ENCODE results near the gene GRIN1. TPM values are rescaled to one million over a fixed set of nuclear protein-coding genes. Genes with fewer than 3 reads are reported as not detected.
A peak's percentile ranks its signal among the peaks of the same experiment; 100 is the strongest.

Gene GRIN1
- total RNA-seq, 4 donors from 2014 or later, result 0.14 TPM; not detected in 3

DNA sequence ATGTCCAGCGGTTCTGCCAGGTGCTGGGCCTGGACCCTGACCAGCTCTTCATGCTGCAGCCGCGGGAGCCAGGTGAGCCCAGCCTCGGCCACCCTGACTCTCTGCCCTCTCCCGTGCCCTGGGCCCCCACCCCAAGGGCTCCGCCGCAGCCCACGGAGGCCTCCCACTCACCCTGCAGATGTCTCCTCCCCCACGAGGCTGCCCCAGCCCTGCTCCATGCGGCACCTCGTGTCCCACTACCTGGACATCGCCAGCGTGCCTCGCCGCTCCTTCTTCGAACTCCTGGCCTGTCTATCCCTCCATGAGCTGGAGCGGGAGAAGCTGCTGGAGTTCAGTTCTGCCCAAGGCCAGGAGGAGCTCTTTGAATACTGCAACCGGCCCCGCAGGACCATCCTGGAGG lies 75.7 kb downstream of the GRIN1 start:
- Histone ChIP-seq H3K27me3 (no peaks in the 10 kb centered on the region), H3K36me3 (no peaks in the 10 kb centered on the region), H3K4me3 (no peak overlapping the region), H3K27ac (no peak overlapping the region), H3K4me1 (peaks cover 0 to 25% (median 24%) of the 10 kb centered on the region in 4 donors), H3K9me3 (no peaks in the 10 kb centered on the region)
- in situ Hi-C loops (cut with MboI; ENCODE audit: low pct_ligation_motif_present in 1 of 4, low pct_unique_long_range_greater_than_20kb in 1 of 4, low sequenced_read_pairs in 3 of 4) (loop anchor here in 1 of 4 donors (25.0 kb wide), 1 partner anchor 102 kb away; the partner anchor contains the start of gene DPP7), intact Hi-C loops (cut with DNase I; ENCODE audit: low total_unique reads) (no loop called here)
- 91% methylated on average over 19 of the region's 19 CpGs; no CpG with 5 or more reads in 1 of the 2 donors for WGBS, 2 donors (ENCODE audit: low coverage in 1 of 2)
- DNase-seq, result no peak
- TF ChIP-seq EP300 (IDR thresholded peaks at IDR 0.05; ENCODE audit: low read depth) (no peak), POLR2A (IDR thresholded peaks at IDR 0.05) (no peak), POLR2AphosphoS5 (IDR thresholded peaks at IDR 0.05) (no peak)
- TF ChIP-seq, protein P1, sequence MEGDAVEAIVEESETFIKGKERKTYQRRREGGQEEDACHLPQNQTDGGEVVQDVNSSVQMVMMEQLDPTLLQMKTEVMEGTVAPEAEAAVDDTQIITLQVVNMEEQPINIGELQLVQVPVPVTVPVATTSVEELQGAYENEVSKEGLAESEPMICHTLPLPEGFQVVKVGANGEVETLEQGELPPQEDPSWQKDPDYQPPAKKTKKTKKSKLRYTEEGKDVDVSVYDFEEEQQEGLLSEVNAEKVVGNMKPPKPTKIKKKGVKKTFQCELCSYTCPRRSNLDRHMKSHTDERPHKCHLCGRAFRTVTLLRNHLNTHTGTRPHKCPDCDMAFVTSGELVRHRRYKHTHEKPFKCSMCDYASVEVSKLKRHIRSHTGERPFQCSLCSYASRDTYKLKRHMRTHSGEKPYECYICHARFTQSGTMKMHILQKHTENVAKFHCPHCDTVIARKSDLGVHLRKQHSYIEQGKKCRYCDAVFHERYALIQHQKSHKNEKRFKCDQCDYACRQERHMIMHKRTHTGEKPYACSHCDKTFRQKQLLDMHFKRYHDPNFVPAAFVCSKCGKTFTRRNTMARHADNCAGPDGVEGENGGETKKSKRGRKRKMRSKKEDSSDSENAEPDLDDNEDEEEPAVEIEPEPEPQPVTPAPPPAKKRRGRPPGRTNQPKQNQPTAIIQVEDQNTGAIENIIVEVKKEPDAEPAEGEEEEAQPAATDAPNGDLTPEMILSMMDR (IDR thresholded peaks at IDR 0.05), result no peak

DNA sequence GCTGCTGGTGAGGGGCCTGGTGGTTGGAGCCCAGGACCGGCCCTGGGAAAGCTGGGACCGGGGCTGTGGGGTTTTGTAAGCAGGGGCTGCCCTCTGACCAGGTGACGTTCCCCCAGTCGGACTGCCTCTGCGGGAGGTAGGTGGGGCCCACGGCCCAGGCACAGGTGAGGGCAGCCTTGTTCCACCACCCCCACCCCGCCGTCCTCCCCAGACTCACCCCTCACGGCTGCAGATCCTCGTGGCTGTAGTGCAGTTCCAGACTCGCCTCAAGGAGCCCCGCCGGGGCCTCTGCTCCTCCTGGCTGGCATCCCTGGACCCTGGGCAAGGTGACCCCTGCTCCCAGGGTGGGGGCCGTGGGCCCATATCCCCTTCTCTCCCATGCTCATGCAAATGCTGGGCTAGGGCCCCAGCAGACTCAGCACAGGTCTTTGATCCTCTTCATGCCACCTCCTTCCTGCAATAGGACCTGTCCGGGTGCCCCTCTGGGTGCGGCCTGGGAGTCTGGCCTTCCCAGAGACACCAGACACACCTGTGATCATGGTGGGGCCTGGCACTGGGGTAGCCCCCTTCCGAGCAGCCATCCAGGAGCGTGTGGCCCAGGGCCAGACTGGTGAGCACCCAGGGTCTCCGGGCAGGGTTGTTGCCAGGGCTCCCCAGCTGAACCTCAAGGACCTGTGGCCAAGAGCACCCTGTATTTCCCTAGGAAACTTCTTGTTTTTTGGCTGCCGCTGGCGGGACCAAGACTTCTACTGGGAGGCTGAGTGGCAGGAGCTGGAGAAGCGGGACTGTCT lies 76.4 kb downstream of the GRIN1 start:
- WGBS, 2 donors (ENCODE audit: low coverage in 1 of 2), result 90 to 94% methylated on average over 2 to 15 of the region's 22 CpGs
- intact Hi-C loops (cut with DNase I; ENCODE audit: low total_unique reads), result no loop called here

DNA sequence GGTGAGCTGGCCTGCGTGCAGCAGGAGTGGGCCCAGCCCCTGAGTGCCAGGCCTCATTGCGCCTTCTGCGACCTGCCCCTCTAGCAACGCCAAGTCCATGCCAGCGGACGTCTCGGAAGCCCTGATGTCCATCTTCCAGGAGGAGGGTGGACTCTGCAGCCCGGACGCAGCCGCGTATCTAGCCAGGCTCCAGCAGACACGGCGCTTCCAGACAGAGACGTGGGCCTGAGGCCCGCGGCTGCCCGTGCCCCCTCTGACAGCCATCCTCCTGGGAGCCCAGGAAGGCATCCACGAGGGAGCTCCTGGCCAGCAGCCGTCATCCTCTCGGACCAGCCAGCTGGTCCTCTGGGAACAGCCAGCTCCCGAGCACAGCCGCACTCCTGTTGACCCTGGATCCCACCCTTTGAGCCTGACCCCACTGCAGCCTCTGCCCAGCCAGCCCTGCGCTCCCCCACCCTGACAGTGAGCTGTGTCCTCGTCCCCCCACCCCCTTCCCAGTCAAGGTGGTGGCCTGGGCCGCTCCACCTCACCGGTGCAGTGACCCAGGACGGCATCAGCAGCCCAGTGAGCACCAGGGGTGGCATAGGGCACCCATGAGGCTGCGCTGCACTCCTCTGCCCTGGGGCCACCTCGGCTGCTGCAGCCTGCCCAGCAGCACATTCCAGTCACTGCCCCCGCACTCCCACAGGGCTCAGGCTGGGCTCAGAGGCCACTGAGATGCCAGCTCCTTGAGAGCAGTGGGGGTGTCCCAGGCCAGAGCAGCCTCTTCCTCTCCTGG lies 77.4 kb downstream of the GRIN1 start:
- Histone ChIP-seq H3K9me3 (no peaks in the 10 kb centered on the region), H3K27ac (peak overlapping the region in 3 of 4 donors; percentile 83 to 89 (median 85)), H3K4me3 (no peak overlapping the region), H3K4me1 (peaks cover 3 to 26% (median 25%) of the 10 kb centered on the region in 4 donors), H3K36me3 (no peaks in the 10 kb centered on the region), H3K27me3 (no peaks in the 10 kb centered on the region)
- intact Hi-C loops (cut with DNase I; ENCODE audit: low total_unique reads), result no loop called here
- WGBS, 2 donors (ENCODE audit: low coverage in 1 of 2), result 90% methylated on average over 27 of the region's 30 CpGs; no CpG with 5 or more reads in 1 of the 2 donors
- TF ChIP-seq POLR2AphosphoS5 (IDR thresholded peaks at IDR 0.05), result no peak
- no peak for TF ChIP-seq EP300 (IDR thresholded peaks at IDR 0.05; ENCODE audit: low read depth)
- TF ChIP-seq, protein P1 (IDR thresholded peaks at IDR 0.05), result no peak
- no peak for TF ChIP-seq POLR2A (IDR thresholded peaks at IDR 0.05)
- DNase-seq, result no peak
- in situ Hi-C loops (cut with MboI; ENCODE audit: low pct_ligation_motif_present in 1 of 4, low pct_unique_long_range_greater_than_20kb in 1 of 4, low sequenced_read_pairs in 3 of 4), result loop anchor here in 1 of 4 donors (25.0 kb wide), 1 partner anchor 104 kb away; the partner anchor contains the start of gene DPP7

More for the DNA sequence above, 76.4 kb downstream of the GRIN1 start:
- no peak for TF ChIP-seq POLR2AphosphoS5 (IDR thresholded peaks at IDR 0.05)
- no peak for TF ChIP-seq EP300 (IDR thresholded peaks at IDR 0.05; ENCODE audit: low read depth)
- TF ChIP-seq POLR2A (IDR thresholded peaks at IDR 0.05), result no peak
- Histone ChIP-seq H3K36me3 (no peaks in the 10 kb centered on the region), H3K27ac (no peak overlapping the region), H3K9me3 (no peaks in the 10 kb centered on the region), H3K4me3 (no peak overlapping the region), H3K27me3 (no peaks in the 10 kb centered on the region), H3K4me1 (peaks cover 0 to 25% (median 24%) of the 10 kb centered on the region in 4 donors)
- in situ Hi-C loops (cut with MboI; ENCODE audit: low pct_ligation_motif_present in 1 of 4, low pct_unique_long_range_greater_than_20kb in 1 of 4, low sequenced_read_pairs in 3 of 4), result loop anchor here in 1 of 4 donors (25.0 kb wide), 1 partner anchor 103 kb away; the partner anchor contains the start of gene DPP7
- DNase-seq, result no peak

DNA sequence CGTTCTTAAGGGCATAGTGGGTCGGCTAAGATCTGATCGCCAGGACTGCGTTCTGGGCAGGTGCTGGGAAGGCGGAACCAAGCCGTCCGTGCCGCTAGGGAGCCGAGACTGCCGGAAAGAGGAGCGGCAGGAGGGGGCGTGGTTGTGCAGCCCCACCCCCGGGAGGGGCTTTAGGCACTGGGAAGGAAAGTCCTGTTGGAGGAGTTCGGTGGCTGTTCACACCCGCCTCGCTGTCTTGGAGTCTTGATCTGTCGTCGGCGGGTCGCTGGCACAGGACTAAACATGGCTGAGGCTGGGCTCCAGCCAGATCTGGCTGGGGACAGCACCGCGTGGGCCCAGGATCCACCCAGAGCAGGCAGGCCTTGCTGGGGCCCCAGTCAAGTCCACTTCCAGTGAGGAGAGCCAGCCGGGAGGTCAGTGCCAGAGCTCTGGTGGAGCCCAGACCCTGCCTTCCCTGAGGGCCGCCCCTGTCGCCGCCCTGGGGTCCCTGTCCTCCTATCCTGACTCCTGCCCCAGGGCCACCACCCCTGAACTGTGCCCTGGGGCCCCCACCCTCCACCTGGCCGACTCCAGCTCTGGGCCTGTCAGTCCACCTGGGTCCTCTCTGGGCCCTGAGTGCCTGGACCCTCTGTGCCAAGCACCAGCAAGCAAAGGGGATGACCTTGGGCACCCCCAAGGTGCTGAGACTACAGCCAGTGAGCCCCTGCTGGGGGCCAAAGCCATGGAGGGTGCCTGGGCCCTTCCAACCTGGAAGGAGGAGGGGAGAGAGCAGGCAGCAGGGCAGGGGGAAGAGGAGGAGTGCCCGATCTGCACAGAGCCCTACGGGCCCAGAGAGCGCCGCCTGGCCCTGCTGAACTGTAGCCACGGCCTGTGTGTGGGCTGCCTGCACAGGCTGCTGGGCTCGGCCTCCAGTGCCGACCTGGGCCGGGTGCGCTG lies 78.6 kb downstream of the GRIN1 start:
- Histone ChIP-seq H3K9me3 (no peaks in the 10 kb centered on the region), H3K4me3 (peak overlapping the region in 3 of 4 donors; percentile 26 to 47 (median 31)), H3K27ac (peak overlapping the region; percentile 83 to 89 (median 85)), H3K36me3 (no peaks in the 10 kb centered on the region), H3K27me3 (no peaks in the 10 kb centered on the region), H3K4me1 (peaks cover 5 to 34% (median 32%) of the 10 kb centered on the region in 4 donors)
- peak; percentile 93 for DNase-seq
- in situ Hi-C loops (cut with MboI; ENCODE audit: low pct_ligation_motif_present in 1 of 4, low pct_unique_long_range_greater_than_20kb in 1 of 4, low sequenced_read_pairs in 3 of 4), result loop anchor here in 1 of 4 donors (25.0 kb wide), 1 partner anchor 105 kb away; the partner anchor contains the start of gene DPP7
- 42% methylated on average over 33 of the region's 36 CpGs; no CpG with 5 or more reads in 1 of the 2 donors for WGBS, 2 donors (ENCODE audit: low coverage in 1 of 2)
- intact Hi-C loops (cut with DNase I; ENCODE audit: low total_unique reads), result no loop called here
- TF ChIP-seq POLR2AphosphoS5 (IDR thresholded peaks at IDR 0.05) (peak; percentile 79 to 97 (median 94)), POLR2A (IDR thresholded peaks at IDR 0.05) (peak; percentile 94), EP300 (IDR thresholded peaks at IDR 0.05; ENCODE audit: low read depth) (no peak)
- TF ChIP-seq, protein P1 (IDR thresholded peaks at IDR 0.05), result peak in 1 of 5 experiments; percentile 45
